NCI-H345 treated with DMSO at 0.1 percent for 48 hours (cell line): ENCODE measurements around the gene BABAM1.

Experiments
- DNase-seq: peaks from one replicate; lab custom pipeline; 2025; ENCODE audit not compliant: unreplicated experiment; lab: John Stamatoyannopoulos, UW

BABAM1 gene

DNA sequence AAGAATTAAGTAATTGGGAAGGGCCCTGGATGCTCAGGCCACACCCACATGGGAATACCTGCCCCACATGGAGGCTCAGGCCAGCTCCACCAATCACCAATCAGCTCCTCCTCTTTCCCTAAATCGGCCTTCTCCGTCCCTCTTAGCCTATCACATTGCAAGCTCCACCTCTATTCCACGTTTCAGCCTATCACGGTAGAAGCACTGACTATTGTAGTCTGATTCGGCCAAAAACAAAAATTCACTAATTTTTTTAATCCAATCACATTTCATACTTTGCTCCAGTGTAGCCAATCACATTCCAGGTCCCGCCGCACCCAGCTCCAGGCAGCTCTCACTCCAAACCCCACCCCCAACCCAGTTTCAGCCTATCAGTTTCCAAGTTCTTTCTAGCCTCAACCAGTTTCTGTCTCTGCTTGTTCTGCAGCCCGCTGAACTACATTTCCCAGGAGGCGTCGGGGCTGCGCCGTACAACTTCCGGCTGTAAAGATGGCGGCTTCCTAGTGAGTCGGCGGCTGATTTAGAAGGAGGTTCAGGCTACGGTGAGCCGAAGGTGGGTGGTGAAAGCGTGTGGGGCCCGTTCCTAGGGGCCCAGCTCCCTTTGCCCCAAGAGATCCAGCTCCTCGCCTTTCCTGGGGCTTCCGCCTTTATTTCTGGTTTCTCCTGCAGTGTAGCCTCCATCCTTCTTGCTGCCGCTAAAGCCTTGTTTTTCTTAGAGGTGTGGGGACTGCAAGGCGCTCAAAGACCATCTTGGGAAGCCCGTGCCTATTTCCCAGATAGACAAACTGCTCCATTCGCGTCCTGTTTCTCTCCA lies at the start of gene BABAM1:
Gene BABAM1, plus strand, starts transcription at position 469 of the 814 bp plus-strand sequence. CDS start 1,364 bp downstream, outside the sequence.
- DNase-seq: peak; percentile 85

GRCh38 chr19:17219286-17219685 lies 48.0 kb upstream of the BABAM1 start:
- DNase-seq: no peak

DNA sequence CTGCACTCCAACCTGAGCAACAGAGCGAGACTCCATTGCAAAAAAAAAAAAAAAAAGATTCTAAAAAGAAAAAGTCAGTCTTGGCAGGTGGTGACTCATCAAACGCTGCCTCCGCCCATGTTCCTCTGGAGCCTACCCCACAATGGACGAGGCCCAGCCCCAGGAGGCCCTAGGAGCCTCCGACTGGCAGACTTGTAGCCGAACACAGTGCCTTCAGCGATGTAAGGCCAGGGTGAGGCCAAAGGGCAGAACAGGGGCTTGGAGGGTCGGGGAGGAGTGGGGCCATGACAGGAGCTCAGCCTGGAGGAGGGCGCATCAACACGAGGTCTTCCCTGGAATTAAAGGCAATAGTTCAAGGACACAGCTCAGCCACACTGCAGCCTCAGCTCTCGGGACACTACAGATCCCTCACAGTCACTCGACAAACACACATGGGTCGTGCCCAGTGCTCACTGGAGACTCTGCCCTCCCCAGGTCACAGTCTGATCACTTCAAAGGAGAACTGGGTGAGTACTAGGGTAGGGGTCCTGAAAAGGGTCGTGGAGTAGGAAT lies 47.0 kb upstream of the BABAM1 start:
- DNase-seq: no peak

DNA sequence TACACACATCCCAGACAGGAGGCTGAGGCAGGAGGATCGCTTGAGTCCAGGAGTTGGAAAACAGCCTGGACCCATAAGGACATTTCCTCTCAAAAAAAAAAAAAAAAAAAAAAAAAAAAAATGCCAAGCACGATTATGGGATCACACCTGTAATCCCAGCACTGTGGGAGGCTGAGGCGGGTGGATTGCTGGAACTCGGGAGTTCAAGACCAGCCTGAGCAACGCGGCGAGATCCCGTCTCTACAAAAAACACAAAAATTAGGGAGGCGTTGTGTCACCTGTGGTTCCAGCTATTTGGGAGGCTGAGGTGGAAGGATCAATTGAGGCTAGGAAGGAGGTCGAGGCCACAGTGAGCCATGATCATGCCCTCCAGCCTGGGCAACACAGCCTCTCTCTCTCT lies 42.2 kb upstream of the BABAM1 start:
- DNase-seq: no peak

- DNase-seq: peak; percentile 85
Measured at GRCh38 chr19:17226002-17226933, 41.0 kb upstream of the BABAM1 start, which contains the start of gene OCEL1. OCEL1 (plus strand) TSS chr19:17226226; CDS start chr19:17226248, 22 bp downstream.

GRCh38 chr19:17227798-17228367 lies 39.4 kb upstream of the BABAM1 start:
- no peak for DNase-seq

DNA sequence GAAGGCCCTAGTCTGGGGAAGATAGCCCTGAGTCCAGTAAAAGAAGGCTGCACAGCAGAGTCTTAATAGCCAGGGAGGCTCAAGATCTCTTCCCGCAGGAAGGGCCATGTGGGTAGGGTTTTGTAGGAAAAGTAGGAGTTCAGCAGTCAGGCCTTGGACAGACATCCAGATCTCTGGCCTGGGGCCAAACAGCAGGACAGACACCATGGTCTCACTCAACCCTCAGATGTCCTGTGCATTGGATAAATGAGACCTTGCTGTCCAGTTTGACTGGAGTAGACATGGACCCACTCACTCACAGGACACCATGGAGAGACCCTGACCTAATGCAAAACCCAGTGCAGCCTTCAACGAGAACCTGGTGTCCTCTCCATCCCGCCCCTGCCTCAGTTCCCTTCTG lies 37.4 kb upstream of the BABAM1 start:
- no peak for DNase-seq

DNA sequence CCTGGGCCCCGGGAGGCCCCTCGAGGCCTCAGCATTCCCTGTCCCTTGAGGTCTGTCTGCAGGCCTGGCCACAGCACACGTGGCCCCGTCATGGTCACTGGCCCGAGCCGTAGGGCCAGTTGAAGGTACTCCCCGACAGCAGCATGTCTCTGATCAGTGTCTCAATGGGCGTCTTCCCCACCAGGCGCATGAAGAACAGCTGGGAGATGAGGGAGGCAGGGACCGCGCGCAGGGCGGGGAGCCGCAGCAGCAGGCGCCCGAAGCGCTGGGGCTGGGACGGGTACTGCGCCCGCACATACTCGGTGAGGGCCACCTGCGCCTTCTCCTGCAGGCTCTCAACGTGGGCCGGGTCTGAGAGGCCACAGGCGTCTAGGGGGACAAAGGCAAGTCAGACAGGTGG lies 35.0 kb upstream of the BABAM1 start:
- no peak for DNase-seq

GRCh38 chr19:17234911-17235299 lies 32.3 kb upstream of the BABAM1 start:
- no peak for DNase-seq

- no peak for DNase-seq
Measured at GRCh38 chr19:17235300-17235970, 31.8 kb upstream of the BABAM1 start.

DNA sequence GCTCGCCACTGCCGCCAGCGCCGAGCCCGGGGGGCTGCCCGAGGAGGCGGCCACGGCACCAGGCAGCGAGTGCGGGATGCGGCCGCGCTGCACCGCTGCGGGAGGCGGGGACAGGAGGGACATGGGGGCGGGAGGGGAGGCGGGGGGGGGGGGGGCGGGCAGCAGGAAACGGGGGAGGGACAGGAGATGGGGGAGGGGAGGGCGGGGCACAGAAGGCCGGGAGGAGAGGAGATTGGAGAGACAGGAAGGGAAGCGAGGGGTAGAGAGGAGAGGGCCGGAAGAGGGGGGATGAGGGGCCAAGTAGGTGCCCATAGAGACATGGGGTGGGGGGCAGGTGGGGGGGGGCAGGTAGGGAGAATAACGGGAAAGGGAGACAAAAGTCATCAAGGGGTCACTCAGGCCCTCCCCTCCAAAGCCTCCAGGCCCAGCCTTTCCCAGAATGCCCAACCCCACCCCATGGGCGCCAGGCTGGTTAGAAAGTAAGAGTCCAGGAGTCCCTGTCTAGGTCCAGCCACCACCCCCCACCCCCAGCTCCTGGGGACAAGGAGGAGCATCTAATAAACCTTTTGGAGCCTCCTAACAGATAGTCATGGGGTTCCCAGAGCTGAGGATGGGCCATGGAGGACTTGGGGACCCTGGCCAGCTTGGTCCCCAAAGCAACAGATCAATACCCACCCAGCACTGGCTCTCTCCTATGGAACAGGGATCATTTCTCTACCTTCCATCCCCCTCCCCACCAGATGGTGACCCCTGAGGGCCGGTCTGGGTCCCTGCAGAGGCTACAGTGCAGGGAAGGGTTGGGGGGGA lies 31.1 kb upstream of the BABAM1 start:
- no peak for DNase-seq

- DNase-seq: no peak
Measured at GRCh38 chr19:17236811-17237543, 30.3 kb upstream of the BABAM1 start.

DNA sequence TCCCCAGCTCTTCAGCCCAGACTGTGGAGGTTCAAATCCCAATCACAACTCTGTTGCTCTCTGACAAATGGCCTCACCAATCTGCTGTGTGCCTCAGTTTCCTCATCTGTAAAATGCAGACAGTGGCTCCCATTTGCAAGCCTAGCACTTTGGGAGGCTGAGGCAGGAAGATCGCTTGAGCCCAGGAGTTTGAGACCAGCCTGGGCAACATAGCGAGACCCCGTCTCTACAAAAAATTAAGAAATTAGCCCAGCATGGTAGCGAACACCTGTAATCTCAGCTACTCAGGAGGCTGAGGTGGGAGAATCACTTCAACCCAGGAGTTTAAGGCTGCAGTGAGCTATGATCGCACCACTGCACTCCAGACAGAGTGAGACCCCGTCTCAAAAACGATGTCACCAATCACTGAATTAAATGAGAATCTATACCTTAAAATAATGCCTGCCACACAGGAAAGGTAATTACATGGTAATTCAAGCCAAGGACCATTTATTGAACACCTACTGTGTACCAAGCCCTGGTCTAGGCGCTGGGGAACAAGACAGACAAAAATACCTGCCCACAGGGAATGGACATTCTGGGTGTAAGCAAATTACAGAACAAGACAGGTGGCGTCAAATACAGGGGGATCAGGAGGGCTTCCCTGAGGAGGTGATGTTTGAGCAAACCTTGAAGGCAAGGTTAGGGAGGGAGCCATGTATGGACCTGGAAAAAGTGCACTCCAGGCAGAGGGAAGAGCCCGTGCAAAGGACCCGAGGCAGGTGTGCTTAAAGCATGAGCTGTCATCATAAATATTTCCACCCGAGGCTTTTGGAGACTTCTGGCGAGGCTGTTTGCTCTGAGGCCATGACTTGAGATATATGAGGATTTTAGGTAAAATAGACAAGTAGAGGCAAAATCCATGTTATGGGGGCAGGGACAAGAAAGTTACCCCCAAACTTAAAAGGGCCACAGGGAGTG lies 29.2 kb upstream of the BABAM1 start:
- no peak for DNase-seq

DNA sequence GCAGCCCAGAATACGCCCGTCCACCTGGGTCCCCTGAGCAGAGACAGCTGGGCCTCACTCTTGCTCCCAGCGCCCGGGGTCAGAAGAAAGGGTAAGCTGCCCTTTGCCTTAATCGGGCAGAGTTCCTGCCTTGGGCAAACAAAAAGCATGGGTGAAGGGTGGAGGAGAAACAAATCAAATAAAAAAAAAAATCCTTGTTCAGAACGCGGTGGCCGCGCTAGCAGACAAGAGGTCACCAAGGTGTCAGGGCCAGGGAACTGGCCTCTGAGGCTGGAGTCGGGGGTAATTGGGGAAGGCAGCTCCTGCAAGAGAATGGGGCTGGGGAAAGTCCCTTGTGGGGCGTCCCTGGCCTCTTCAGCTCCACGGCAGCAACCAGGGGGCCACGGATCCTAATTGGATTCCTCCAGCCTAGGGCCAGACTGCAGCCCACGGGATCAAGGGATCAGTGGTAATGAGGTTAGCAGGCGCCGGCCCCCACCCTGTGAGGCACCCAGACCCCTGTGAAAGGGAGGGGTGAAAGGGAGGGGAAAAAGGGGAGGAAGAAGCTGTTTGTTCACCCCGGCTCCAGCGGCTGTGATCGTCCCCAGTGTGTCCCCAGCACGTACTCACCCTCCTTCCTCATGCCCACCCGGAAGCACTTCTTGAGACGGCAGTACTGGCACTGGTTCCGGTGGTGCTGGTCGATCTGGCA lies 27.0 kb upstream of the BABAM1 start:
- DNase-seq: no peak

DNA sequence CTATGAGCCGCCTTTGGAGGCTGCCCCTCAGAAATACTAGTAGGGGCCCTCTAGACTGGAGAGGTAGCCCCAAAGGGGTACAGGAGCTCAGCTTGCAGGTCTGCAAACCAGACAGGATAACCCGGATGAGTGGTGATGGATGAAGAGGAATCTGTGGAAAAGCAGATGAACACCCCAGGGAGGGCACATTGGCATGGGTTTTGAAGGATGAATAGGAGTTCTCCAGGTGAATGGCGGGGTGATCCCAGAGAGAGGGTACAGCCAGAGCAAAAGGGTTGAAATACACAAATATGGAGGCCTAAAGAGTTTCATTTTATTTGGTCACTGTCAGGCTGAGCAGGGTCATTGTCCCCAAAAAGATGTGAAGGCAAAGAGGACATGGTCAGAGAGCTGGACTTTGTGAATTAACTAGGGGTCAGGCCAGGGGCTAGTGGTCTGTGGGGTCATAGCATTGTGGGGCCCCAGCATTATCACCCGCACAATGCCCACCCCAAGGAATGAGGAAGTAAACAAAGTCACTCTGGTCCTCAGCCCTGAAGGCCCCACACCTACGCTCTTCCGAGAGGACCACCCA lies 26.3 kb upstream of the BABAM1 start:
- DNase-seq: no peak

DNA sequence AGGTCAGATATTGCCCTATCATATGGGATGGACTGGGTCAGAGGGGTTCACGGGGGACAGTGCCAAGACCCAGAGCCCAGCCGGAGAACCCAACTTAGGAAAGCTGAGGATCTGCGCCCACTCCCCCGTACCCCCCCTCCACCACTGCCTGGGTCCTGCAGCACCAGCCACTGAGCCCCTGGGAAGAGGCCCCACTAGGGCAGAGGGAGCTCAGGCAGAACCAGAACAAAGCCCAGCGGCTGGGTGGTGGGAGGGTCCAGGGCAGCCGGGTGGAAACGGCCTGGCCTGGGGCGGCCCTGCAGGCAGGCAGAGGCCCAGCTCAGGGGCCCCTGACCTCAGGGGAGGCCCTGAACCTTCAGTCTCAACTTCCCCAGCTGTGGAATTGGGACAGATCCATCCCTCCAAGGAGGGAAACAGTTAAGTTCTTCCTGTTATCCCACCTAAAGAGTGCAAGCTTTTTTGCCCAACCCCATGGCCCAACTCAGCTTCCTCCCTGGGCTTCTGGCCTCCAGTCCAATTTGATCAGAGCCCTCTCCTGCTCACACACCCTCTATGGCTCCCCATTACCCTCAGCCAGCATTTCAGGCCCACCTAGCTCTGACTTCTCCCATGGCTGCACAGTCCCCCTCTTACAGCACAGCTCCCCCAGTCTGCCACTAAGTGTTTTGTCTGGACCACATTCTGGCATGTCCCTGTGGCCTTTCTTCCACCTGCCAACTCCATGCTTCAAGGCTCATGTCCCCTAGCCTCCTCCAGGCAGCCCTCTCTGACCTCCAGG lies 24.6 kb upstream of the BABAM1 start:
- DNase-seq: no peak
